ENCODE results near the gene DMKN. TPM values are rescaled to one million over a fixed set of nuclear protein-coding genes. Genes with fewer than 3 reads are reported as not detected.

Gene DMKN
- polyA plus RNA-seq, 2 of the 4 experiments (the other 2 are of a cell fraction) = 21.5 to 40.6 TPM

- Histone ChIP-seq H3K27ac (no peak overlapping the region), H3K4me3 (no peak overlapping the region), H3K4me1 (0 out of 3 replicates have a peak, but pooled peaks cover 6% of the 10 kb centered on the region), H3K9me3 (no peaks in the 10 kb centered on the region), H3K4me2 (no peak overlapping the region)
- ATAC-seq (no peak), DNase-seq (ENCODE audit: low read depth in 1 of 2, low spot score in 1 of 2) (no peak), FAIRE-seq (no peak)
- ChIA-PET CTCF (interaction anchor here (0.8 to 6.9 kb wide), 2 partner anchors 12 to 22 kb away, joined by 4 to 80 read pairs; no protein-coding TSS in a partner anchor), POLR2A (no interaction called here)
- no peak for TF ChIP-seq EHF (CRISPR knock-in tag; IDR thresholded peaks at IDR 0.05)
- TF ChIP-seq TP53 (CRISPR knock-in tag; IDR thresholded peaks at IDR 0.05) = no peak
- TF ChIP-seq NR3C1 (IDR thresholded peaks at IDR 0.05) = no peak
- TF ChIP-seq POLR2AphosphoS2 (conservative IDR thresholded peaks at IDR 0.05; ENCODE audit: low read length) = no peak
- TF ChIP-seq CEBPB (IDR thresholded peaks at IDR 0.05) = no peak
- TF ChIP-seq MAZ (IDR thresholded peaks at IDR 0.05; ENCODE audit: borderline replicate concordance, low read depth, low read length) = no peak
- no peak for TF ChIP-seq HEYL (CRISPR knock-in tag; IDR thresholded peaks at IDR 0.05)
- TF ChIP-seq ESRRA (IDR thresholded peaks at IDR 0.05; ENCODE audit: borderline replicate concordance, low read length) = no peak
- TF ChIP-seq REST (IDR thresholded peaks at IDR 0.05) = no peak
- TF ChIP-seq CHD2 (IDR thresholded peaks at IDR 0.05; ENCODE audit: low read length, partially characterized antibody) = no peak
- TF ChIP-seq FOSB (CRISPR knock-in tag; IDR thresholded peaks at IDR 0.05) = no peak
- 66% methylated on average over 18 of the region's 18 CpGs for WGBS (ENCODE audit: missing lambda C conversion rate)
Measured at GRCh38 chr19:35560271-35560670, 46.8 kb upstream of the DMKN start.

GRCh38 chr19:35559781-35560180 lies 46.3 kb upstream of the DMKN start:
- 65% methylated on average over 23 of the region's 23 CpGs for WGBS (ENCODE audit: missing lambda C conversion rate)

More at GRCh38 chr19:35559781-35560180, 46.3 kb upstream of the DMKN start:
- TF ChIP-seq ZNF302 (CRISPR knock-in tag; IDR thresholded peaks at IDR 0.05) = no peak
- no peak for TF ChIP-seq HOXB5 (CRISPR knock-in tag; IDR thresholded peaks at IDR 0.05)
- TF ChIP-seq NR3C1 (IDR thresholded peaks at IDR 0.05) = no peak
- no peak for TF ChIP-seq E2F6 (IDR thresholded peaks at IDR 0.05; ENCODE audit: borderline replicate concordance, low read depth)
- no peak for TF ChIP-seq PBX3 (IDR thresholded peaks at IDR 0.05)
- no peak for TF ChIP-seq CEBPB (IDR thresholded peaks at IDR 0.05)
- no peak for TF ChIP-seq MAX (IDR thresholded peaks at IDR 0.05)
- no peak for TF ChIP-seq NFE2L2 (conservative IDR thresholded peaks at IDR 0.05; ENCODE audit: low read length)
- TF ChIP-seq RARB (CRISPR knock-in tag; IDR thresholded peaks at IDR 0.05) = no peak
- TF ChIP-seq ZC3H11A (IDR thresholded peaks at IDR 0.05) = no peak
- TF ChIP-seq FOSB (CRISPR knock-in tag; IDR thresholded peaks at IDR 0.05) = no peak
- H3K4me2 ChIP-seq = no peak overlapping the region
- no peak overlapping the region for H3K4me3 ChIP-seq
- DNase-seq (ENCODE audit: low read depth in 1 of 2, low spot score in 1 of 2) (no peak), ATAC-seq (no peak), FAIRE-seq (no peak)
- H3K9me3 ChIP-seq = no peaks in the 10 kb centered on the region
- POLR2A ChIA-PET = interaction anchor here (0.5 kb wide), 1 partner anchor 182 kb away, joined by 4 read pairs; no protein-coding TSS in a partner anchor
- H3K27ac ChIP-seq = no peak overlapping the region
- CTCF ChIA-PET = interaction anchor here (0.9 to 6.9 kb wide), 2 partner anchors 12 to 41 kb away, joined by 3 to 80 read pairs; no protein-coding TSS in a partner anchor
- 0 out of 3 replicates have a peak, but pooled peaks cover 6% of the 10 kb centered on the region for H3K4me1 ChIP-seq
